WTC11 (cell line): ENCODE measurements around the gene SHQ1. TPM values are rescaled to one million over a fixed set of nuclear protein-coding genes. Genes with fewer than 3 reads are reported as not detected.

Experiments
- ATAC-seq: fragments of 200-7000 bp; cut with Tn5 transposase; 2 replicates; pipeline ENCODE4 v1.10.0; 2021; ENCODE audit warnings: mild to moderate bottlenecking, moderate library complexity
- CTCF ChIA-PET: fragments of 300-600 bp; sonication (Branson Sonifier 250); formaldehyde crosslinking; loops from one replicate; lab custom pipeline; 2021; ENCODE audit warnings: antibody characterized with exemption; lab: Charles Lee
- POLR2A ChIA-PET: fragments of 350-600 bp; sonication (Branson Sonifier 250); formaldehyde crosslinking; loops from one replicate; lab custom pipeline; 2021; ENCODE audit warnings: antibody characterized with exemption; lab: Charles Lee
- DNase-seq: peaks from one replicate; pipeline ENCODE4 v3.0.0; 2021; ENCODE audit warnings: low spot score
- H3K27ac Mint-ChIP-seq: 2 replicates; pipeline ENCODE4 v1.8.0; 2021; ENCODE audit warnings: mixed read lengths
- H3K27me3 Mint-ChIP-seq: 2 replicates; pipeline ENCODE4 v1.8.0; 2021; ENCODE audit warnings: low read depth, mild to moderate bottlenecking, moderate library complexity, mixed read lengths
- H3K36me3 Mint-ChIP-seq: 2 replicates; pipeline ENCODE4 v1.8.0; 2021; ENCODE audit warnings: mixed read lengths
- H3K4me1 Mint-ChIP-seq: 2 replicates; pipeline ENCODE4 v1.8.0; 2022; ENCODE audit warnings: mixed read lengths
- H3K4me3 Mint-ChIP-seq: 2 replicates; pipeline ENCODE4 v1.8.0; 2021; ENCODE audit warnings: mild to moderate bottlenecking, moderate library complexity, mixed read lengths
- H3K9me3 Mint-ChIP-seq: 2 replicates; pipeline ENCODE4 v1.8.0; 2021; ENCODE audit warnings: mixed read lengths
- ATF1 ChIP-seq: sonication (generic); formaldehyde crosslinking; IDR thresholded peaks from 2 replicates; pipeline ENCODE4 v1.8.1; 2023; ENCODE audit warnings: mild to moderate bottlenecking, moderate library complexity, missing genetic modification reagents
- CDX4 ChIP-seq: fragments of 250-450 bp; sonication (Bioruptor Pico); IDR thresholded peaks from 2 replicates; pipeline ENCODE4 v1.9.0; 2021; ENCODE audit warnings: moderate library complexity, mild to moderate bottlenecking, inconsistent platforms, borderline replicate concordance
- CTCF ChIP-seq: fragments of 200-600 bp; IDR thresholded peaks from 2 replicates; pipeline ENCODE4 v1.8.0; 2022; ENCODE audit warnings: antibody characterized with exemption
- EMX1 ChIP-seq: fragments of 250-450 bp; sonication (Bioruptor Pico); IDR thresholded peaks from 2 replicates; pipeline ENCODE4 v1.8.0; 2021; ENCODE audit warnings: mild to moderate bottlenecking
- FOXK1 ChIP-seq: sonication (generic); formaldehyde crosslinking; IDR thresholded peaks from 2 replicates; pipeline ENCODE4 v1.8.0; 2022; ENCODE audit warnings: mild to moderate bottlenecking, moderate library complexity, missing genetic modification reagents
- FOXP1 ChIP-seq: sonication (generic); formaldehyde crosslinking; IDR thresholded peaks from 2 replicates; pipeline ENCODE4 v1.8.0; 2022; ENCODE audit warnings: missing genetic modification reagents, mild to moderate bottlenecking, moderate library complexity, borderline replicate concordance
- JUN ChIP-seq: sonication (generic); formaldehyde crosslinking; IDR thresholded peaks from 2 replicates; pipeline ENCODE4 v1.8.0; 2023; ENCODE audit warnings: mild to moderate bottlenecking, missing genetic modification reagents
- MYBL2 ChIP-seq: sonication (generic); formaldehyde crosslinking; IDR thresholded peaks from 2 replicates; pipeline ENCODE4 v1.8.1; 2023; ENCODE audit warnings: mild to moderate bottlenecking, moderate library complexity, missing genetic modification reagents
- NR2C2 ChIP-seq: sonication (generic); formaldehyde crosslinking; IDR thresholded peaks from 2 replicates; pipeline ENCODE4 v1.8.0; 2022; ENCODE audit warnings: mild to moderate bottlenecking, missing genetic modification reagents
- OVOL2 ChIP-seq: fragments of 250-450 bp; sonication (Bioruptor Pico); IDR thresholded peaks from 2 replicates; pipeline ENCODE4 v1.9.0; 2021; ENCODE audit warnings: mild to moderate bottlenecking, borderline replicate concordance
- PREB ChIP-seq: sonication (generic); formaldehyde crosslinking; IDR thresholded peaks from 2 replicates; pipeline ENCODE4 v1.8.1; 2022; ENCODE audit warnings: mild to moderate bottlenecking, missing genetic modification reagents, moderate library complexity, borderline replicate concordance
- PRRX2 ChIP-seq: fragments of 250-450 bp; sonication (Bioruptor Pico); IDR thresholded peaks from 2 replicates; pipeline ENCODE4 v1.8.0; 2021; ENCODE audit warnings: mild to moderate bottlenecking
- RELA ChIP-seq: sonication (generic); formaldehyde crosslinking; IDR thresholded peaks from 2 replicates; pipeline ENCODE4 v1.8.1; 2022; ENCODE audit warnings: missing genetic modification reagents, mild to moderate bottlenecking, borderline replicate concordance
- SMAD3 ChIP-seq: sonication (generic); formaldehyde crosslinking; IDR thresholded peaks from 2 replicates; pipeline ENCODE4 v1.8.0; 2022; ENCODE audit warnings: missing genetic modification reagents, mild to moderate bottlenecking, borderline replicate concordance
- SP1 ChIP-seq: sonication (generic); formaldehyde crosslinking; conservative IDR thresholded peaks from 2 replicates; pipeline ENCODE4 v1.8.1; 2022; ENCODE audit warnings: missing genetic modification reagents
- STAT6 ChIP-seq: sonication (generic); formaldehyde crosslinking; conservative IDR thresholded peaks from 2 replicates; pipeline ENCODE4 v1.8.1; 2023; ENCODE audit warnings: mild to moderate bottlenecking, low read depth, missing genetic modification reagents, moderate library complexity
- TEAD1 ChIP-seq: sonication (generic); formaldehyde crosslinking; IDR thresholded peaks from 2 replicates; pipeline ENCODE4 v1.8.0; 2022; ENCODE audit warnings: mild to moderate bottlenecking, missing genetic modification reagents
- USF1 ChIP-seq: sonication (generic); formaldehyde crosslinking; IDR thresholded peaks from 2 replicates; pipeline ENCODE4 v1.8.0; 2022; ENCODE audit warnings: mild to moderate bottlenecking, missing genetic modification reagents
- USF2 ChIP-seq: sonication (generic); formaldehyde crosslinking; IDR thresholded peaks from 2 replicates; pipeline ENCODE4 v1.8.1; 2023; ENCODE audit warnings: mild to moderate bottlenecking, missing genetic modification reagents, moderate library complexity
- ZNF219 ChIP-seq: sonication (generic); formaldehyde crosslinking; IDR thresholded peaks from 2 replicates; pipeline ENCODE4 v1.8.0; 2023; ENCODE audit warnings: missing genetic modification reagents, mild to moderate bottlenecking, borderline replicate concordance
- ZNF396 ChIP-seq: fragments of 250-450 bp; sonication (Bioruptor Pico); IDR thresholded peaks from 2 replicates; pipeline ENCODE4 v1.8.0; 2021; ENCODE audit warnings: mild to moderate bottlenecking, moderate library complexity, borderline replicate concordance
- ZNF416 ChIP-seq: fragments of 250-450 bp; sonication (Bioruptor Pico); IDR thresholded peaks from 2 replicates; pipeline ENCODE4 v1.9.0; 2021; ENCODE audit warnings: mild to moderate bottlenecking, inconsistent platforms
- total RNA-seq: library from RNA; stranded (reverse); gene quantifications from 3 replicates; pipeline ENCODE4 v1.2.3, GENCODE V29; 2021
- TF ChIP-seq, protein P1 (sequence below): sonication (generic); formaldehyde crosslinking; IDR thresholded peaks from 2 replicates; pipeline ENCODE4 v1.8.1; 2023; ENCODE audit warnings: mild to moderate bottlenecking, missing genetic modification reagents
- TF ChIP-seq, protein P2 (sequence below): sonication (generic); formaldehyde crosslinking; IDR thresholded peaks from 2 replicates; pipeline ENCODE4 v1.8.0; 2022; ENCODE audit warnings: mild to moderate bottlenecking, missing genetic modification reagents

SHQ1 gene
- total RNA-seq, 1 experiment from 2014 or later = 29.1 TPM

DNA sequence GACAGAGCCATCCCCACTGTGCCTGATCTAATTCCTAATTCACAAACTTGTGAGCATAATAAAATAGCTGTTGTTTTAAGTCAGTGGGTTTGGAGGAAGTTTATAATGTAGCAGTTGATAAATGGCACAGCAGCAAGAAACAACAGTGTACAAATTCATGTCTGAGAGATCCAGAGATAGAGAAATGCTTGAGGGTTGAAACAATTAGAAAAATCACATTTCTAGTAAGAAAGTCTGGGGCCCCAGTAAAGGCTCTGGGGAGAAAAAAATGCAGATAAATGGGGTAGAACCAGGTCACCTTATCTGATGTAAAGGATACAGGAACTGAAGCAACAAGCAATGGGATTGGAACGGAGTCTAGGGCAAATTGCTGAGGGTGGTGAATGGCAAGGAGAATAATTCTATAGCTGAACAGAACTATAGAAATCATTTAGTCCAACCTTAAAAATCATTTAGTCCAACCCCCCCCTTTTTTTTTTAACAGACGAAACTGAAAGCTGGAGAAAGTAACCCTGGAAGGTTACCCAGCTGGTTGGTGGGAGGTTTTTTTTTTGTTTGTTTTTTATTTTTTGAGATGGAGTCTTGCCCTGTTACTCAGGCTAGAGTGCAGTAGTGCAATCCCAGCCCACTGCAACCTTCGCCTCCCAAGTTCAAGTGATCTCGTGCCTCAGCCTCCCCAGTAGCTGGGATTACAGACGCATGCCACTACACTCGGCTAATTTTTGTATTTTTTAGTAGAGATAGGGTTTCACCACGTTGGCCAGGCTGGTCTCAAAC, 14.3 kb upstream of the SHQ1 start:
- ATAC-seq (no peak), DNase-seq (no peak)
- CTCF ChIA-PET = no interaction called here
- H3K9me3 Mint-ChIP-seq = 0 out of 2 replicates have a peak, but pooled peaks cover 4% of the 10 kb centered on the region
- H3K27ac Mint-ChIP-seq = no peak overlapping the region
- H3K36me3 Mint-ChIP-seq = no peaks in the 10 kb centered on the region
- no peak overlapping the region for H3K4me3 Mint-ChIP-seq
- H3K4me1 Mint-ChIP-seq = no peaks in the 10 kb centered on the region
- POLR2A ChIA-PET = interaction anchor here (0.6 kb wide), 1 partner anchor 80 kb away, joined by 3 read pairs; no protein-coding TSS in a partner anchor
- TF ChIP-seq, protein P1, sequence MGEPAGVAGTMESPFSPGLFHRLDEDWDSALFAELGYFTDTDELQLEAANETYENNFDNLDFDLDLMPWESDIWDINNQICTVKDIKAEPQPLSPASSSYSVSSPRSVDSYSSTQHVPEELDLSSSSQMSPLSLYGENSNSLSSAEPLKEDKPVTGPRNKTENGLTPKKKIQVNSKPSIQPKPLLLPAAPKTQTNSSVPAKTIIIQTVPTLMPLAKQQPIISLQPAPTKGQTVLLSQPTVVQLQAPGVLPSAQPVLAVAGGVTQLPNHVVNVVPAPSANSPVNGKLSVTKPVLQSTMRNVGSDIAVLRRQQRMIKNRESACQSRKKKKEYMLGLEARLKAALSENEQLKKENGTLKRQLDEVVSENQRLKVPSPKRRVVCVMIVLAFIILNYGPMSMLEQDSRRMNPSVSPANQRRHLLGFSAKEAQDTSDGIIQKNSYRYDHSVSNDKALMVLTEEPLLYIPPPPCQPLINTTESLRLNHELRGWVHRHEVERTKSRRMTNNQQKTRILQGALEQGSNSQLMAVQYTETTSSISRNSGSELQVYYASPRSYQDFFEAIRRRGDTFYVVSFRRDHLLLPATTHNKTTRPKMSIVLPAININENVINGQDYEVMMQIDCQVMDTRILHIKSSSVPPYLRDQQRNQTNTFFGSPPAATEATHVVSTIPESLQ (CRISPR knock-in tag) = no peak
- TF ChIP-seq PRRX2 (CRISPR knock-in tag) (no peak), ATF1 (CRISPR knock-in tag) (no peak), EMX1 (CRISPR knock-in tag) (no peak), TEAD1 (CRISPR knock-in tag) (no peak), STAT6 (no peak), ZNF219 (CRISPR knock-in tag) (no peak), RELA (no peak), SMAD3 (CRISPR knock-in tag) (no peak), OVOL2 (CRISPR knock-in tag) (no peak), JUN (CRISPR knock-in tag) (no peak), SP1 (CRISPR knock-in tag) (no peak), ZNF396 (CRISPR knock-in tag) (no peak), FOXP1 (no peak), NR2C2 (CRISPR knock-in tag) (no peak), MYBL2 (no peak), CDX4 (CRISPR knock-in tag) (no peak), PREB (no peak)
- H3K27me3 Mint-ChIP-seq = no peaks in the 10 kb centered on the region

GRCh38 chr3:72860846-72861245, 12.6 kb upstream of the SHQ1 start:
- DNase-seq = no peak
- ChIA-PET CTCF (interaction anchor here (0.6 kb wide), 1 partner anchor 9 kb away, joined by 3 read pairs; no protein-coding TSS in a partner anchor), POLR2A (no interaction called here)
- Mint-ChIP-seq H3K27ac (no peak overlapping the region), H3K36me3 (no peaks in the 10 kb centered on the region), H3K4me1 (no peaks in the 10 kb centered on the region), H3K4me3 (no peak overlapping the region), H3K9me3 (no peaks in the 10 kb centered on the region), H3K27me3 (no peaks in the 10 kb centered on the region)
- ATAC-seq = no peak
- TF ChIP-seq, protein P2, sequence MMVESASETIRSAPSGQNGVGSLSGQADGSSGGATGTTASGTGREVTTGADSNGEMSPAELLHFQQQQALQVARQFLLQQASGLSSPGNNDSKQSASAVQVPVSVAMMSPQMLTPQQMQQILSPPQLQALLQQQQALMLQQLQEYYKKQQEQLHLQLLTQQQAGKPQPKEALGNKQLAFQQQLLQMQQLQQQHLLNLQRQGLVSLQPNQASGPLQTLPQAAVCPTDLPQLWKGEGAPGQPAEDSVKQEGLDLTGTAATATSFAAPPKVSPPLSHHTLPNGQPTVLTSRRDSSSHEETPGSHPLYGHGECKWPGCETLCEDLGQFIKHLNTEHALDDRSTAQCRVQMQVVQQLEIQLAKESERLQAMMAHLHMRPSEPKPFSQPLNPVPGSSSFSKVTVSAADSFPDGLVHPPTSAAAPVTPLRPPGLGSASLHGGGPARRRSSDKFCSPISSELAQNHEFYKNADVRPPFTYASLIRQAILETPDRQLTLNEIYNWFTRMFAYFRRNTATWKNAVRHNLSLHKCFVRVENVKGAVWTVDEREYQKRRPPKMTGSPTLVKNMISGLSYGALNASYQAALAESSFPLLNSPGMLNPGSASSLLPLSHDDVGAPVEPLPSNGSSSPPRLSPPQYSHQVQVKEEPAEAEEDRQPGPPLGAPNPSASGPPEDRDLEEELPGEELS (CRISPR knock-in tag) = no peak
- TF ChIP-seq CTCF = no peak
- TF ChIP-seq FOXK1 (CRISPR knock-in tag) = no peak
- TF ChIP-seq MYBL2 = no peak
- TF ChIP-seq SMAD3 (CRISPR knock-in tag) = no peak
- no peak for TF ChIP-seq USF2 (CRISPR knock-in tag)
- TF ChIP-seq ZNF416 = no peak
- TF ChIP-seq USF1 = no peak
- no peak for TF ChIP-seq ZNF219 (CRISPR knock-in tag)
